Fibroblast of the conjunctiva (primary cell): ENCODE results near the gene CRYBB1.

Source experiments
- DNase-seq: peaks from one replicate; pipeline ENCODE4 v3.0.0-alpha.2; 2010; ENCODE audit warnings: low read depth

The CRYBB1 gene

DNA sequence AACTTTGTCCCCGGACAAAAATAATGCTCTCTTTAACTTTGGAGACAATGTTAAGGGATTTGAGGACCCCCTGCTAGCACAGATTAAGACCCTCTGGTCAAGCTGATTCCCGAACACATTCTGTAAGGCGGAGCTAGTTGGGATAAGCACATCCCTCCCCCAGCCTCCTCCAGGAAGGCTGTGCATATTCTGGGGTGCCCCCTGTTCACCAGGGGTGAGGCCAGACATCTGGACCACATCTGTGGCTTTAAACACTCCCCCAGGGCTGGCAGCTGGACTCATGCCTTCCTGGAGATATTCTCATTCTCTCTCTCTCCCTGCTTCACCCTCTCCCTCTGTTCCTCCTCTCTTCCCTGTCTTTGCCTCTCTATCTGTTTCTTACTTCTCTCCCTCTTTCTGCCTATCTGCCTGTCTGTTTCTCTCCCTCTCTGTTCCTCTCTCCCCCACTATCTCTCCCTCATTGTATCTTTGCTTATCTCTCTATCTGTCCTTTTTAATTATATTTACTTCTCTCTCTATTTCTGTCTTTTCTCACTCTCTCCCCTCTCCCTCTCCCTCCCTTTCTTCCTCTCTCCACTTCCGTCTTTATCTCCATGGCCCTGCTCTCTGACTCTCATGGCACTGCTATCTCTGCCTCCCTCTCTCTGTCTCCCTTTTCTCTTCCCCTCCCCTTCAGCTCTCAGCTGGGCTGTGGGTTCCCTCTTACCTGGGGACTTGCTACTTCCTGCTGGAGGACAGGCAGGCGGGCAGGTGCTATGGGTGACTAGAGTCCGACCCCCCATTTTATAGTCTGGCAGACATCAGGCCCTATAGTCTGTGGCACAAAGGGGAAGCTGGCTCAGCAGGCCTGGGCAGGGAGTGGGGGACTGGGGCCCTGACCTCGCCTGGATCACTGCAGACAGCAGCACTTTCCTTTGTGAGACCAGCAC lies at the start of gene CRYBB1:
Gene CRYBB1, minus strand, starts transcription at position 757 of the 929 bp plus-strand sequence. CDS start 1,708 bp downstream, outside the sequence.
- DNase-seq = no peak

DNA sequence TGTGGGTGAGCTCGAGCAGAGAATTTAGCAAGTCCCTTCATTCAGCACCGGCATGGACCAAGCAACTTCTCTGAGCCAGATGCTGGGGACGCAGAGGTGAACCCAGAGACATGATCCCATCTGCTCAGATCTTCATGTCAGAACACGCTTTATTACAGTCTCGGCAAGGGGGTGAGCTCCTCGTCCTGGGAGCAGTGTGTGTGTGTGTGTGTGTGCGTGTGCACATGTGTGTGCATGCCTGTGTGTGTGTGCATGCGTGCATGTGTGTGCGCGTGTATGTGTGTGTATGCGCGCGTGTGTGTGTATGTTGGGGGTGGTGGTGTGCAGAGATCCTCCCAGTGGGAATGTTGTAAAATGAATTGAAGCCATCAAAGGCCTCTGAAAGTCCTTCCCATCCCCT lies 49.3 kb upstream of the CRYBB1 start:
- DNase-seq = no peak

DNA sequence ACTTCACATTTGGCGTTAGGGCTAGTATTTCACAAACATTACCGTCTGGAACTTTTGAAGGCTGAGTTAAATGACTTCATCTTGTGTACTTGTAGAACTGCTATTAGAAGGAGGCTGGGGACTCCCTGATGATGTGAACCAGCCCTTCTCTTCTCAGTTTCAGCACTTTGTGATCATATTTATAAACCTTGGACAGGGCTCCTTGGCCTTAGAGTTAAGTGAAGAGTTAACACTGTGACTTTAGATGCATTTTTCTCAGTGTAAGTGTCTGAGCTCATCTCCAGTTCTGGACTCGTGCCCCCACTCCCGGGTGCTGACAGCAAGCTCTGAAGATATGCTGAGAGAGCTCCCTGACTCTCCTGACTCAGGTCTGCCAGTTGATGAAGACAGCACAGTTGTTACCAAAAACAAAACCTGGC lies 48.0 kb upstream of the CRYBB1 start:
- DNase-seq = no peak

DNA sequence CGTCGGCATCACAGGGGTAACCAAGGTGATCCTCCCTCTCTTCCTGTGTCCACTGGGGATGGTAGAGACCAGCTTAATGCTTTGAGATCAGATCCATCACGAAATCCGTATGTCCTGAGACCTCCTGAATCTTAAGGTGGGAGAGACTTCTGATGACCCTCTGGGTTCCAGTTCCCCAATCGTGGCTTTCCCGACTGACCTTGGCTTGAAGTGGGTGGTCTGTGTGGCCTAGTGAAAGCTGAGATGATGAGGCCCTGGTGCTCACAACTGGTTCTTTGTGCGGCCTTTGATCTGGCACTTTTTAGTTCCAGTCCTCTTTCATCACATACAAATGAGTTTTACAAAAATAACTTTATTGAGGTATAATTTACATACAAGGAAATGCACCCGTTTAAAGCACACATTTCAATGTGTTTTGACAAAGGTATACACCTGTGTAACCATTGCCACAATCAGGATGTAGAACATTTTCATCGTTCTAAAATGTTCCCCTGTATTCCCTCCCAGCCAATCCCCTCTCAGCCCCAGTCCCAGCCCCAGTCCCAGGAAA lies 45.6 kb upstream of the CRYBB1 start:
- DNase-seq = no peak

DNA sequence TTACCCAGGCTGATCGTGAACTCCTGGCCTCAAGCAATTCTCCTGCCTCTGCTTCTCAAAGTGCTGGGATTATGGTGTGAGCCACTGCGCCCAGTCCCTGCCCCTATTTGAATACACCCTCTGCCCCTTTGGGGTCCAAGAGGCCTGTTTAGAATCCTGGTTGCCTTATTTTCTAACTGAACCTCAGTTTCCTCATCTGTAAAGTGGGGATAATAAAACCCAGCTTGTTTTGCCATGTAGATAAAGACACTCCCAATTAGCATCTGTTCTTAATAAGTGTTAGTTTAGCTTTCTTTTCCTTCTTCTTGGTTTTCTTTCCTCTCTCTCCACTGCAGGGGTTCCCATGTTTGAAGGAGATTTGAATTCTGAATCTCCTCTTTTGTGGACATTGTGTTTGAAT lies 44.3 kb upstream of the CRYBB1 start:
- DNase-seq = no peak

DNA sequence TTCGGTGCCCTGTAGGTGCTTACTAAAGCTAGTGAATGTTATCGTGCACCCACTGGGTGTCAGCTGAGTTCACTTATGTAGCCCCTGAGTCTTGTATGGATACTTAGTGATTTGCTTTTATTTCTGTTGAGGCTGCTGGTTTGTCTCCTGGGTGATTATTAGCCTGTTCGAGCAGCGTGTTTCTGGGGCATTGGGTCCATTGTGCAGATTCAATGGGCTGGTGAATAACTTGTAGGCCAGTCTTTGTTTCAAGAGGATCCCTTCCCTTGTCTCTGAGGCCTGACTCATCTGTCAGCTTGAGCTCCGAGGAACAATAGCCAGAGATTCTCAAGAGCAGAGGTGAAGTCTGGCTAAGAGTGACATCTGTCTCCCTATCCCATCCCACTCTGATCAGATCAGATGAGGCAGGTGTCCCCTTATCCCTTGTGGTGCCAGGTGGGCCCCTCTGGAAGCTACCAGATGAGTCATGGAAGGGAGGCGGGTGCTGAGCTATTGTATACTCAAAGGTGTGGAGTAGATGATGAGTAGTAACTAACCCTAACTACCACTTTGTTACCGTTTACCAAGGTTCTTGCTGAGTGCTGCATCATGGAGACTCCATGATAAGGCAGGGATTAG lies 43.2 kb upstream of the CRYBB1 start:
- no peak for DNase-seq

DNA sequence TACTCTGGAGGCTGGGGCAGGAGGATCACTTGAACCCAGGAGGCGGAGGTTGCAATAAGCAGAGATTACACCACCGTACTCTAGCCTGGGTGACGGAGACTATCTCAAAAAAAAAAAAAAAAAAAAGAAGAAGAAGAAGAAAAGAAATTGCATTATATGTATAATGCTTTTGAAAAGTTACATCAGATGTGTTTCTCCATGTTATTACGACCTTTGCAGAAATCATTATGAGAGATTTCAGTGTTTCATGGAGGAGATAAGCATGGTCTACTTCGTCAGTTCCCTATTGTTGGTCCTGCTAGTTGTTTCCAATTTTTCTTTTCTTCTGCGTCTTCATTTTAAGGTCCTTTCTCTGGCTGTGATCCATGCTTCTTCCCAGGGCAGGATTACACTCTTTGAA lies 42.5 kb upstream of the CRYBB1 start:
- DNase-seq = no peak

DNA sequence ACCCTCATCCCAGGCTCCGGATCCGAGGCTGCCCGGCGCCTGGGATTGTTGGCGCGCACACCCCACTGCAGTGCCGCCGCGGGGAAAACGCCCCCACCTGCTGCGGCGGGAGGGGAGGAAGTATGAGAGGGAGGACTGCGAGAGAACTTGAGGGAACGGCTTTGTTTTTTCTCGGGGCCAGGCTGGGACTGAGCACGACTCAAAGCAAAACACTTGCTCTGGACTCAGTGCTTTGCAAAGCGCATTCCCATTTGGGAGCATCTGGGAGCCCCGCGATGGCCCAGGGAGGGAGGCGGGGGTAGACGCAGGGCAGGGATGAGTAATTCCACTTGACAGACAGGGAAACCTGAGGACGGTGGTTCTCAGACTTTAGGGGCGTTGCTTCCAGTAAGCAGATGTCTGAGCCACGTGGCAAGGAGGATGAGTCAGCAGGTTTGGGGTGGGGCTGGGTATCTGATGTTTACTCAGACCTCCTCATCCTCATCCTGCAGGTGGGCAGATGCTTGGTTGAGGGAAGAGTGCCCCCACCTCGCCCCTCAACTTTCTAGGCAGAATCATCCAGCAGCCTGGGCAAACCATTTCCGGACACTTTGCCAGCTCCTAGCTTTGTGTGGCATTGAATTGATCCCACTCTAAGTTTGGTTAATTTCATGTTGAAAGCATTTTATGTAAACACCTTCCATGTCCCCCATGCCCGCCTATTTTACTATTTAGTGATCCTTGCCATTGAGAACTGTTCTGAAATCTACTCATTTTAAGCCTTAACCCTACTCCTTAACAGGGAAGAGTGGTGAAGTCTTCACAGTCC lies 41.0 kb upstream of the CRYBB1 start:
- DNase-seq = peak; percentile 75

DNA sequence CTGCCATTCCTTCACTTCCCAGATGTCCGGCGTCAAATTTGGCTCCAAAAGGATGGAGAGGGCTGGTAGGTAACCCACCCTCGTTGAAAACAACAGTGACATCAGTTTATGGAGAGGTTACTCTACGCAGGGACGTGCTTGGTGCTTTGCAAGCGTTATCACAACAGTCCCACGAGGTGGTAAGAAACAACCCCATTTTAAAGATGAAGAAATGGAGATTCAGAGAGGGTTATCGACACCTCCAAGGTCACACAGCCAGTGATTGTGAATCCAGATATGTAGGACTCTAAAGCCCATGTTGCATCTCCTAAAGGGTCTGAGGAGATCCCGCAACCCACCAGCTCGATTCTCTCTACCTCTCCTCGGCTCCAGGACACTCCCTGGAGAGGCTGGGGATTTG lies 40.3 kb upstream of the CRYBB1 start:
- DNase-seq = no peak

DNA sequence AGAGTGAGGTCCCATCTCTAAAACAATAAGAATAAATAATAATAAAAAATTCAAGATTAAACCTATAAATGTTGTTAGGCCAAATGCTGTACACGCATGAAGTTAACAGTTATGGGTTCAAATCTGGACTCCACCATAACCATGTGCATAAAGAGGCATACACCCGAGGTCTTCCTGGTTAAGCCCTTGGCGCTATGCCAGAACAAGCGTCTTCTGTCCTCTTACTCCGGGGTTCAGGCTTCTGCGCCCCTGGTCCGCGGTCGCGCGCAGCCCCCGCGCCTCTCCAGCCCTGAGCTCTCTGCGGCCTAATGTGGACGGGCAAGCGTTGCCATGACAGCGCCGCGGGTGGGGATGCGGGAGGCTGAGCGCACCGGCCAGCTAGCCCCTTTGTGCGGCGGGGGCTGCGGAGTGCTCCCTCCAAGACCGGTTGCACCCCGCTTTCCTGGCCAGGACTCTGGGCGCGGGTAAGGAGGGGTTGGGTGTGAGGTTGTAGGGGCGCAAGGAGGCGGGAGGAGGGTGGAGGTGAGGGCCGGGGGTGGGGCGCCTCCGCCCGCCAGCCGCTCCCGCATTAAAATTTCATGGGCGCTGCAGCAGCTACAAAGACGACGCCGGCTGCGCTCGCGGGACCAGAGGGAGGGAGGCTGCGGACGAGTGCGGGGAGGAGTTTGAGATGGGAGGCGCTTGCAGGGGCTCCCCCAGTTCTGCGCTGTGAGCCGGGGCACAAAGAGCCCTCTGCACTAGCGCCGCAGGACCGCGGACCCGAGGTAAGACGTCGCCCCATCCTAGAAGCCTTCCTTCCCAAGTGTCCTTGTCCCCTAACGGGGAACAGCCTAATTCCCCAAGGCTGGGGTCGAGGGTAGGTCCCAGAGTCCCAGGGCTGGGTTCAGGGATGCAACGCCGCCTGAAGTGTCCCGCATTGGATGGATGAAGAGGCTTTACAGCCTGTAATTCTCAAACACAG lies 39.3 kb upstream of the CRYBB1 start, which contains the start of gene MIAT:
Gene MIAT, plus strand, starts transcription at position 698 of the 961 bp plus-strand sequence.
- DNase-seq = no peak

DNA sequence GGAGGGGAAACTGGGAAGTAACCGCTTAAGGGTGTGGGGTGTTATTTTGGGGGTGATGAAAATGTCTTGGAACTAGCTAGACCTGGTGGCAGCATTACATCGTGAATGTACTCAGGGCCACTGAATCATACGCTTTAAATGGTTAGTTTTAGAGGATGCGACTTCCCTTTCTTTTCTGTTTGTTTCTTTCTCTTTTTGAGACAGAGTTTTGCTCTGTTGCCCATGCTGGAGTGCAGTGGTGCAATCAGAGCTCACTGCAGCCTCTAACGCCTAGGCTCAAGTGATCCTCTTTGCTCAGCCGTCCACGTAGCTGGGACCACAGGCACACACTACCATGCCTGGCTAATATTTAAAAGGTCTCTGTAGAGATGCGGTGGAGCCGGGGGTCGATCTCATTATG lies 34.0 kb upstream of the CRYBB1 start:
- DNase-seq = no peak

DNA sequence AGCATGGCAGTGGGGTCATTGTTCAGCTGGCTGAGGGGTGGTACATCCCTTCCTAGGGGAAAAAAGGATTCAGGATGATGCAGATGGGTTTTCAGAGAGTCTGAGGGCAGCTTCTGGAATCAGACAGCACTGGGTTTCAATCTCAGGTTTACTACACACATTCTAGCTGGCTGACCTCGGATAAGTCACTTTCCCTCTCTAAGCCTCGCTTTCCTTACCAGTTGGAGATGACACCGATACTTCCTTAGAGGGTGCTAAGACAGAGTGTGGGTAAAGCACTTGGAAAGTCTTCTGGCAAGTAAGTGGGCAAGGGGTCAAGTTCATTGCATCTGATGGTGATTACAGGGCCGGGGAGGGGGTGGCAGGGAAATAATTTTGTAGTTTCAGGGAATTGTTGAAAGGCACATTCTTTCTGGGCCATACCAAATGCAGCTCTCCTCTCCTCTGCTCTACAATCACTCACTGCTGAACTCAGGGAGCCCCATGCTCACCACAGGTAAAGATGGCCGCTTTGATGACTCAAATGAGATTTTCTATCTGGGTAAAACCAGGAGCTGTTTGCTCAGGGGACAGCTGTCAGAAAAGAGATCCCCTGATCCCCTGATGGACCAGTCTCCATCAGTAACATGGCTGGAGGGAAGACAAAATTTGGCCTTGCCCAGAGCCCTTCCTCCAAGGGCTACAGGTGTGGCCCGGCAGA lies 33.0 kb upstream of the CRYBB1 start:
- no peak for DNase-seq

DNA sequence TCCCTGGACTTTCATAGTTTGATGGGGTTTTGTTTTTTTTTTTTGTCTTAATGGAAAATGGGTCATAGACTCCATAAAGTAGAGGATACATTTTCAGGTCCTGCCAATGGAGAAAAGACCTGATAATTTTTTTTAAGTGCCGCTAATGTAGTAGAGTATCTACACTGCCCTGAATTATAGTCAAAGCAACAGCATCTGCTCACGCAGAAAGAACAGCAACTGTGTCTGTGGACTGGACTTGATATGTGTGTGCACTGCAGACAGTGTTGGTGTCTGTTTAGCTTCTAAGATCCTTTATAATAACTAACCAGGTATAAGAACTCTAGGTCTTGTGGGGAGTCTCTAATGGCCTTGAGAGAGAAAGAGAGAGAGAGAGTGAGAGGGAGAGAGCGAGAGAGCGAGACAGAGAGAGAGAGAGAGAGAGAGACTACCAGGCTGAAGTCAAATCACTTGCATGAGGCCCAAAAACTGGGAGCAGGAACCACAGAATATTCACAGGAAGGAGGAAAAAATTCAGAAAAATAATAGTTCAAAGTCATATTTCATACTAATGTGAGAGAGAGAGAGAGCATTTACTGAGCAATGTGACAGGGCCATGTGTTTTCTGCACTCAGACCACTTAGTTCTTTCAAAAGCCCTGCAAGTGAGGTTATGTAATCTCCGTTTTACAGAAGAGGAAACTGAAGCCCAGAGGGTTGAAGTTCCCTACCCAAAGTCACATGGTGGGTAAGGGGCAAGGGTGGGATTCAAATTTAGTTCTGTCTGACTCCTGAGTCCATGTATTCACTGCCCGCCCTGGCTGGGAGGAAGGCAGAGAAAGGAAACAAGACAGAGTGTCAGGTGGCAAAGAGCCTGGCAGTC lies 30.9 kb upstream of the CRYBB1 start:
- DNase-seq = no peak

DNA sequence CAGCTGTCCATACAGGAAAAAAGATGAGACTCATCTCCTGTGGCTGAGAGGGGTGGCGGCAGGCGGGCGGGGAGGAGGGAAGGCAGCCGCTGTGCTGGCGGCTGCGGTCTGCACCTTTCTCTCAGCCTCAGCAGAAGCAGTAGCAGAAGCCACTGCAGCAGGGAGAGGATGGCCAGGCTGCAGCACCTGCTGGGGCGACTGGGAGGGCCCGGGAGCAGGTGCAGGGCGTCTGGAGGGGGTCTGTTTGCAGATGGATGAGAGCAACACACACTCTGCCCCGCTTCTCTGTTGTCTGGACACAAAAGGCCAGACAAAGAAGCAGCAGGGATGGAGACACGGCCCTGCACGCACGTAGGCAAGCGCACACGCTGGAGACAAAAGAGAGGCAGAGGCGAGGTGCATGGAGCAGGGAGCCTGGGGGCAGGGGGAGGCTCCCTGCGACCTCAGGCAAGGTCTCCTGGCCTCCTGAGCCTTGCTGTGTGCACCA lies 30.2 kb upstream of the CRYBB1 start:
- DNase-seq = no peak

DNA sequence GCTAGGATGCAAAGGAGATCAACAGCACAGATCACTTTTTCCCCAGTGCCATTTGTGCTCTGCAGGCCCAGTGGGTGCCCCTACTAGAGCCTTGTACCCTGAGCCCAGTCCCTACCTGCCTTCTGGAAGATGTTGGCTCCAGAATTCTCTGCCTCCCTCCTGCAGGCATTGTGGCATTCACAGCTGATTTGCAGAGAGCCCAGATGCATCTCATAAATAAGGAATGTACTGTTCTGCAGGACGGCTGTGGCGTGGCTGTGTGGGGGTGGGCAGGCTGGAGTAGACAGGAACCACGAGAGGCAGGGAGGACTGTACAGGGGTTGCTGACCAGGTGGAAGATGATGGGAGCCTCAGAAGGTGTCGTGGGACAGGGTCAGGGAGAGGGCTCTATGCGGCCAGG lies 28.3 kb upstream of the CRYBB1 start:
- no peak for DNase-seq

DNA sequence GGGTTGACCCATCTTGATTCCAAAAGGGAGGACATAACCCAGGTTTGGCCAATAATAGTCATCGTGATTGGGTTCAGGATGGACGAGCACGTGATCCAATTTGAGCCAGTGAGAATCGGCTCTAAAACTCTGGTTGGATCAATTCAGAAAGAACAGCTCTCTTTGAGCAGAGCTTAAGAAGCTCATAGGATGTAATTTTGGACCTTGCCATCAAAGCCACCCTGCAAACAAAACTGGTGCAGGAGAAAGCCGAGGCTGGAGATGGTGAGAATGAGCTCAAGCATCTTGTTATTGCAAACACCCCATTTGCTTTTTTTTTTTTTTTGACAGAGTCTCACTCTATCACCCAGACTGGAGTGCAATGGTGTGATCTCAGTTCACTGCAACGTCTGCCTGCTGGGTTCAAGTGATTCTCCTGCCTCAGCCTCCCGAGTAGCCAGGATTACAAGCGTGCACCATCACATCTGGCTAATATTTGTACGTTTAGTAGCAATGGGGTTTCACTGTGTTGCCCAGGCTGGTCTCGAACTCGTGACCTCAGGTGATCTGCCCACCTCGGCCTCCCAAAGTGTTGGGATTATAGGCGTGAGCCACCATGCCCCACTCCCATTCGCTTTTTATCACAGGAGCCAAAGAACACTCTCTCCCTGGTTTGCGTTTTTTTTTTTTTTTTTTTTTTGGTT lies 25.7 kb upstream of the CRYBB1 start:
- no peak for DNase-seq

DNA sequence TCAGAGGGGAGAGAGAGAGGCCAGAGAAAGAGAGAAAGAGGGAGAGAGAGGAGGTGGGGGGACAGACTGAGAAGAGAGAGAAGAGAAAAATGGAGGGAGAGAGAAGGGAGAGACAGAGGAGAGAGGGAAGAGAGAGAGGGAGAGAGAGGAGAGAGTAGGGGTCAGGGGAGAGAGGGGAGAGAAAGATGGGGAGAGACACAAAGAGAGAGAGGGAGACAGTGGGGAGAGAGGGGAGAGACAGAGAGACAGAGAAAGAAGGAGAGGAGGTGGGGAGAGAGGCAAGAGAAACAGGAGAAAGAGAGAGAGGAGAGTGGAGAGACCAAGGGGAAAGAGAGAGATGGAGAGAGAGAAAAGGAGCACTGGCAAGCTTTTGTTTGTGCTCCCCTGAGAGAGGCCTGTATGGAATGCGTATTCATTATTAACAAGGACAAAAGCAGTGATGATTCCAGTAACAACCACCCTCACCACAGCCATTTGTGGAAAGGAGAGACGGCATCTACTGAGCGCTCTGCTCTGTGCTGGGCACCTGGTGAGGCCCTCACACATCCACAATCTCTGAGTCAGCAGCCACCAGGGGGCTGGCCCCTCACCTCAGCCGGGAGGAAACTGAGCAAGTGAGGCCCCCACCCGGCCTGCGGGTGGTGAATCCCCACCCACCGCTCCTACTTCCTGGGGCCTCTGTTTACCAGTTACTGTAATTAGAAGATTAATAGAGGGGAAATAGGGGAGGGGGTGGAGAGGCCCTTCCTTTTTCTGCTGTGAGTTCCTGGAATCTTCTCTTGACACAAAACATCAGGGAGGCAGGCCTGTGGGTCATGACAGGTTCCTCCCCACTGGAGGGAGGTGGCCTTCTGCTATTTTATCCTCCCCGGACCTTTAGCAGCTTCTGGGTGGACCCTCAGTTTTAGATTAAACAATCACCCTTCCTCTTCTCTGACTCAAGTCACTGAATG lies 24.9 kb upstream of the CRYBB1 start:
- no peak for DNase-seq

DNA sequence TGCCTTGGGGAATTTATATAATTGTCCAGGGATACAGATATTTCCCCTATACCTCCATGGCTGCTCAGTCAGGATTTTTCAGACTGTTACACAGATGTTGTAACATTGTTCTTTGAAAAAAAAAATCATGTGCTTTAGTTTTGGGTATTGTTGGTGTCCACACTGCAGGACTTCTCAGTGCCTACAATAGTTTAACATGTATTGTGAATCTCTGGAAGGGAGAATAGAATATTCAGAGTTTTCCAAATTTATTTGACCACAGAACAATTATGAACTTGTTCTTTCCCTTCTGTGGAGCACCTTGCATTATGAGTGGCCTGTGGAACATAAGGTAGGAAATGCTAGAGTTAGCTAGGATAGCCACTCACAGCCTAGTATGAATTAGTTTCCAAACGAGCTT lies 18.5 kb upstream of the CRYBB1 start:
- no peak for DNase-seq
